ENCODE results near the gene RAD51B.

RAD51B gene

GRCh38 chr14:67970923-67971322, 151.3 kb downstream of the RAD51B start:
- H3K4me3 ChIP-seq (ENCODE audit: severe bottlenecking): no peak overlapping the region
- no peaks in the 10 kb centered on the region for H3K9me3 ChIP-seq (ENCODE audit: severe bottlenecking)
- peaks cover 21% of the 10 kb centered on the region for H3K4me1 ChIP-seq (ENCODE audit: insufficient read depth, poor library complexity, severe bottlenecking)
- DNase-seq (ENCODE audit: low spot score) (no peak), ATAC-seq (ENCODE audit: low read depth) (peak; percentile 67)
- no peaks in the 10 kb centered on the region for H3K36me3 ChIP-seq (ENCODE audit: low read depth)
- no peaks in the 10 kb centered on the region for H3K27me3 ChIP-seq (ENCODE audit: insufficient read depth, poor library complexity, severe bottlenecking)
- peak overlapping the region; percentile 44 for H3K27ac ChIP-seq (ENCODE audit: poor library complexity, severe bottlenecking)
- no peak for TF ChIP-seq CTCF (IDR thresholded peaks at IDR 0.05; ENCODE audit: poor library complexity, severe bottlenecking)

- peak; percentile 76 for ATAC-seq (ENCODE audit: low read depth)
- Histone ChIP-seq H3K27ac (ENCODE audit: poor library complexity, severe bottlenecking) (peak overlapping the region; percentile 44), H3K9me3 (ENCODE audit: severe bottlenecking) (no peaks in the 10 kb centered on the region), H3K4me1 (ENCODE audit: insufficient read depth, poor library complexity, severe bottlenecking) (peaks cover 21% of the 10 kb centered on the region), H3K27me3 (ENCODE audit: insufficient read depth, poor library complexity, severe bottlenecking) (no peaks in the 10 kb centered on the region), H3K4me3 (ENCODE audit: severe bottlenecking) (no peak overlapping the region), H3K36me3 (ENCODE audit: low read depth) (no peaks in the 10 kb centered on the region)
- DNase-seq (ENCODE audit: low spot score): no peak
- TF ChIP-seq CTCF (IDR thresholded peaks at IDR 0.05; ENCODE audit: poor library complexity, severe bottlenecking): no peak
Observed at GRCh38 chr14:67971627-67972625, 152.3 kb downstream of the RAD51B start.

GRCh38 chr14:67973436-67973835, 153.9 kb downstream of the RAD51B start:
- no peak overlapping the region for H3K27ac ChIP-seq (ENCODE audit: poor library complexity, severe bottlenecking)
- TF ChIP-seq CTCF (IDR thresholded peaks at IDR 0.05; ENCODE audit: poor library complexity, severe bottlenecking): no peak
- ATAC-seq (ENCODE audit: low read depth) (no peak), DNase-seq (ENCODE audit: low spot score) (no peak)
- H3K36me3 ChIP-seq (ENCODE audit: low read depth): no peaks in the 10 kb centered on the region
- no peaks in the 10 kb centered on the region for H3K9me3 ChIP-seq (ENCODE audit: severe bottlenecking)
- peaks cover 21% of the 10 kb centered on the region for H3K4me1 ChIP-seq (ENCODE audit: insufficient read depth, poor library complexity, severe bottlenecking)
- H3K4me3 ChIP-seq (ENCODE audit: severe bottlenecking): no peak overlapping the region
- H3K27me3 ChIP-seq (ENCODE audit: insufficient read depth, poor library complexity, severe bottlenecking): no peaks in the 10 kb centered on the region

DNA sequence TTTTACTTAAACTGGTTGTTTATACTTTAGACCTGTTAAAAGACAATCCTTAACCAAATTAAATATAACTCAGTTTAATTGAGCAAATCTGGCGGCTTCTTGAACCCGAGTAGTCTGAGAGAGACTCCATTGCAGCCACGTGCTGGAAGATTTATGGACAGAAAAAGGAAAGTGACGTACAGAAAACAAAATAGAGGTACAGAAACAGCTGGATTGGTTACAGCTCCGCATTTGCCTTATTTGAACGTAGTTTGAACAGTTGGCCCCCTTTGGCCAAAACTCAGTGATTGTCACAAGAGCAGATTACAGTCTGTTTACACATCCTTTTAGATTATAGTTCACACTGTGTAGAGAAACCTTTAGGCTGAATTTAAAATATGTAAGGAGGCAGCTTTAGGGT, 155.9 kb downstream of the RAD51B start:
- Histone ChIP-seq H3K9me3 (ENCODE audit: severe bottlenecking) (no peaks in the 10 kb centered on the region), H3K4me1 (ENCODE audit: insufficient read depth, poor library complexity, severe bottlenecking) (peaks cover 21% of the 10 kb centered on the region), H3K36me3 (ENCODE audit: low read depth) (no peaks in the 10 kb centered on the region), H3K27me3 (ENCODE audit: insufficient read depth, poor library complexity, severe bottlenecking) (no peaks in the 10 kb centered on the region), H3K4me3 (ENCODE audit: severe bottlenecking) (no peak overlapping the region), H3K27ac (ENCODE audit: poor library complexity, severe bottlenecking) (no peak overlapping the region)
- DNase-seq (ENCODE audit: low spot score) (no peak), ATAC-seq (ENCODE audit: low read depth) (no peak)
- no peak for TF ChIP-seq CTCF (IDR thresholded peaks at IDR 0.05; ENCODE audit: poor library complexity, severe bottlenecking)

Data from RWPE2 (cell line).